NCI-H2227 treated with DMSO at 0.1 percent for 48 hours (cell line): ENCODE measurements around the gene GRAMD2B.
"Not testable (repeated sequence)": the region's sequence is repeated elsewhere in the genome, so short reads cannot be mapped to it uniquely, and the experiment has no call there.

Experiments
- DNase-seq: peaks from one replicate; lab custom pipeline; 2025; lab: John Stamatoyannopoulos, UW

GRAMD2B gene, protein sequence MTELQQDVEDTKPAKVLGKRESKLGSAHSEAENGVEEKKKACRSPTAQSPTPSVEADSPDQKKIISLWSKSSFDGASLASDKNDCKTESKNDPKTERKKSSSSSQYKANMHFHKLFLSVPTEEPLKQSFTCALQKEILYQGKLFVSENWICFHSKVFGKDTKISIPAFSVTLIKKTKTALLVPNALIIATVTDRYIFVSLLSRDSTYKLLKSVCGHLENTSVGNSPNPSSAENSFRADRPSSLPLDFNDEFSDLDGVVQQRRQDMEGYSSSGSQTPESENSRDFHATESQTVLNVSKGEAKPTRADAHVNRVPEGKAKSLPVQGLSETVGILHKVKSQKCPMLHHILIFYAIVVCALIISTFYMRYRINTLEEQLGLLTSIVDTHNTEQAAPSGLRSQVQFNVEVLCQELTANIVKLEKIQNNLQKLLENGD

DNA sequence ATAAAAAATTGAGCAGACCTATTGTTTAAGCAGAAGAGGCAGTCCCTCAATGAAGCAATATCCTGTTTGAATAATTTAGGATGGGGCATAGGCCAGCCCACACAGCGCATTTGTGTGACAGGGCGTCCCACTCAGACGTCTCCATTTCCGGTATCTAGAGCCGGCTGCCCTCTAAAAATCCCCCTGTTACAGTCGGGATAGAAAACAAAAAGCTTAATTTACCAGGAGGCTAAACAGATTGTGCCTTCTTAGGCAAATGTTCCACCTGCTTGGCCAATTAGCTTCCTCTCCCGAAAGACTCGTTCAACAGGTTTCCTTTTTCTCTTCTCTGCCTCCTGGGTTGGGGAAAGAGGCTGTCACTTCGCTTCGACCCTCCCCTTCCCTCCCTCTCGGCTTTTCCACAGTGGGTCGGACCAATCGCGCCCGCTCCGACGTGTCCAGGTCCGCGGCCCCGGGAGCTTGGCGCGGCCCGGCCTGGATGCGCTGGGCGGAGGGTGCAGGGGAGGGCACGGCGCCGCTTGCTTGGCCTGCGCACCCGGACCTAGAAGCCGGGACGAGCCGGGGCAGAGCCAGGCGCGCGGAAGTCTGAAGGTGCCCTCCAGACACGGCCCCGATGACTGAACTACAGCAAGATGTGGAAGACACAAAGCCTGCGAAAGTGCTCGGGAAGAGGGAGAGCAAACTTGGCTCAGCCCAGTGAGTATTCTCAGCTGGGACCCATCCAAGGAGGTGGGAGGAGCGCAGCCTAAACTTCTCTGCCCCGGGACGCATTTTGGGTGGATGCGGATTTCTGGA is at the start of gene GRAMD2B:
Gene GRAMD2B, plus strand, starts transcription at position 416 of the 795 bp plus-strand sequence. Its CDS starts 198 bp downstream, at position 614.
- no peak for DNase-seq

DNA sequence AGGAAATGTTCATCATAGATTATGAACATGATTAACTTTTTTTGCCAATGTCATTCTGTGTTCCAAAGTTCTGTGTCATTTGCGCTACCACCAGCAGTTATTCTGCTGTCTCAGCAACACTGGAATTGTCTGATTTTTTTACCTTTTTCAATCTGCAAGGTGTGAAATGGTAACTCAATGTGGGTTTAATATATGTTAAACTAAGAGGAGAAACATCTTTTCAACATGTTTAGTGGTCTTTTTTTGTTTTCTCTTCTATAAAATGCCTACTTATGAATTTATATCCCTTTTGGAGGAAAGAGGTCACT is 49.1 kb upstream of the GRAMD2B start:
- no peak for DNase-seq

DNA sequence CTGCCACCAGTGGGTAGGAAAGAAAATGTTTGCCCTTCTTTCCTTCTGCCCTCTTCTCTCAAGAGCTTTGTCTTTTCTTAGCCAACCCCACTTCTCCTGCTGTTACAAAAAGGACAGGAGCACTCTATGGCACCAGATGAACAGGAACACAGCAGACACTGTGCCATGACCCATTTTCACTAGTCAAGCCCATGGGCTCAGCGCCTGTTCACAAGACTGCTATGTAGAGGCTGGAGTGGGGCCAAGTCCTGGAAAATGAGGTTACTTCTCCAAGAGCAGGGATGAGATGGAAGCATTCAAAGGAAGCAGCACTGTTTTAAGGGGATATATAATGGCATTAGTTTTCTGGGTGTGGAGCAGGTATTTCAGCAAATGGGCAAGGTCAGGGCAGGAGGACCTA is 46.8 kb upstream of the GRAMD2B start:
- no peak for DNase-seq

DNA sequence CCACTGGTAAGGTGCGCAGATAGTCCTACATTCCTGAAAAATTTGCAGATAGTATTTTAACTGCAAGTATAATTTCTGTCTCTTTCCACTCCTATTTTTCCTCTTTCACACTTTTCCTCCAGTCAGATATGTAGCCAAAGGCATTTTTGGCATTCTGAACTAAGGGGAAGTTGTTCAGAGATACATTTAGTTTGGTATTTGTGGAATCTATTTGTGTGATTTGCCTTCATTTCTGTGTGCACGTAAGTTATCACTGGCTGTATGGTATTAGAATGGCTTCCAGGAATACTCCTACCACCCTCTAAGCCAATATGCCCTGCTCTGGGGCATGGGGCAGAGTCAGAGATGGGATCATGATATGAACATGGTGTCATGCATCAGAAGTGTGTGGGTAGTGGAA is 45.8 kb upstream of the GRAMD2B start:
- DNase-seq = no peak

DNA sequence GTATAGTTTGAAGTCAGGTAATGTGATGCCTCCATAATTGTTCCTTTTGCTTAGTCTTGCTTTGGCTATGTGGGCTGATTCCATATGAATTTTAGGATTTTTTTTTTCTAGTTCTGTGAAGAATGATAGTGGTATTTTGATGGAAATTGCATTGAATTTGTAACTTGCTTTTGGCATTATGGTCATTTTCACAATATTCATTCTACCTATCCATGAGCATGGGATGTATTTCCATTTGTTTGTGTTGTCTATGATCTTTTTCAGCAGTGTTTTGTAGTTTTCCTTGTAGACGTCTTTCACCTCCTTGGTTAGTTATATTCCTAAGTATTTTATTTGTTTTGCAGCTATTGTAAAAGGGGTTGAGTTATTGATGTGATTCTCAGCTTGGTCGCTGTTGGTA is 42.9 kb upstream of the GRAMD2B start:
- not testable (repeated sequence) for DNase-seq

DNA sequence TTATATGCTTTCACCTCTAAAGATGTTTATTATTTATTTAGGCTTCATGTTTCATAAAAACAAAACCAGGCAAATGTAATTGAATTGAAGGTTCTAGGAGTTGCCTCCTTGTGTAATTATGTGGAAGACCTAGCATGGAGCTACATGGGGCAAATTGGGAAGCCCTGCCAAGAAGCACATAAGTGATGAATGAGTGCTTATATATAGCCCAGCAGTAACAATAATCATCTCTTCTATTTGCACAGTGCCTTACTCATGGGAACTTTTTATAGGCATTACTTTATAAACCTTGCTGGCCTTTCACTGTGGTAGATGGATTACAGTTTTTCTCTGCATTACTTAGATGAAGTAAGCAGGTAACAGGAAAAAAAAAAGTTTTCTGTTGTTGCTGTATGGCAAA is 40.0 kb upstream of the GRAMD2B start:
- DNase-seq = no peak

DNA sequence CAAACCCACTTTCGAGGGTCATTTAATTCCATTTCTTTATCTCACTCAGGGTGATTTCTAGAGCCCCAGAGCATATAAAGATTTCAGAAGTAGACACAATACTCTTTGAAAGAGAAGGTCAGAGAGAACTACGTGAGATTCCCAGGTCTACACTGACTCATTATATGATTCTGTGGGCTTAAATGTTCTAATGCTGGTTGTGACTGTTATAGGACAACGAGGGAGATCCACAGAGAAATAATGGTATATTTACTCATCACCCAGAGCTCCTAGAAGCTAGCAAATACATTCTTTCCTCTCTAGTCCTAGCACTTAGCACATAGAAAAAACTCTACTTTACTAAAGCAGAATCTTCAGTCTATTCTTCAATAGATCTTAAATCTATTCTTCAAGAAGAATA is 39.4 kb upstream of the GRAMD2B start:
- no peak for DNase-seq

DNA sequence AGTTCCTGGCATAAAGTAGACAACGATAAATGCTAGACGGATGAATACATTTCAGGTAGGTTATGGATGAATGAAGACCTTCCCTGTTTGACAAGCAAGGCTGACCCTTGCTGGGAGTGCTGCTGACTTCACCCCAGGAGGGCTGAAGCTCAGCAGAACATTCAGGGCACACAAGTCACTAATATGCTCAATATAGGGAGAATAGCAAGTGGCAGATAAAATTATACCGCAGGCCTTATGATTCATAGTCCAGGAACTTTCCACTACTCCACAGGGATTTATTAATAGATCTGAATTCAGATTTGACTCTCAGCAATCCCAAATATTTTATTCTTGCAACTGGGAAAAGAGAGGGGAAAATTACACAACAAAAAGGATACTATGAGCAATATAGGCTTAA is 38.2 kb upstream of the GRAMD2B start:
- no peak for DNase-seq

DNA sequence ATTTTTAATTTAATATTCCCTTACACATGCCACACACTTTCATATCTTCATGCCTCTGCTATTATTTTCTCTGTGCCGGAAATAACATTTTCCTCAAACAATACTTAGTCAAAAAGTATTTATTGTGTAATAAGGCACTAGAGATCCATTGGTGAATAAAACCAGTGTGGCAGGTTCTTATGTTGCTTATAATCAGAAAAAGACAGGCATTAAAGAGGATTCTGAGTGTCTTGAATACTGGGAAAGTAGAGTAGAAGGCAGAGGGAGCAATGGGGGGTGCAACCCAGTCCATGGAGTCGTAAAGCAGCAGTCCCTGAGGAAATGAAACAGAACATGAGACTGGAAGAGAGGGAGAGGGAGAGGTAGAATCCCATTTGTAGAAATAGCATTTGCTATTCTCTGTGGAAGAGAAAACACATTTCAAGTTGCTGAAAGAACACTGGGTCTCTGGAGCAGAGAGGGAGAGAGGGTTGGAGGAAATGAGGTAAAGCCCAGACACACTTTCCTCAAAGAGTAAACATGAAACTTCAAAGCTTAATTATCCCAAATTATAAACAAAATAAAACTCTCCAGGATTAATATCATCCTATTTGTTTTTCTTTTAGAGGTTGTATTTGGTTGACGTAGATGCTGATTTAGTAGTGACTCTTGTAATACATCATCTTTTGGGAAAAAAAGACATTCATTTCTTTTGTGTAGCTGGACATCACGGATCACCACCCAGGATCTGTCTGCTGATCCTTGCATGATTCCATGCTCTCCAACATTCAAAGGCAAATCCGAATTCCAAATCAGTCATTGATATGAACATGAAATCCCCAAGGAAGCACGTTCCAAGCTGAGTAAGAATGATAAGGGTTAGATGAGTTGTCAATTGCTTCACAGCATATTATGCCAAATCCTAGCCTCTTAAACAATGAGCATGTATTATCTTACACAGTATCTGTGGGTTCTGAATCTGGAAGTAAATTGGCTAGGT is 37.4 kb upstream of the GRAMD2B start:
- no peak for DNase-seq

DNA sequence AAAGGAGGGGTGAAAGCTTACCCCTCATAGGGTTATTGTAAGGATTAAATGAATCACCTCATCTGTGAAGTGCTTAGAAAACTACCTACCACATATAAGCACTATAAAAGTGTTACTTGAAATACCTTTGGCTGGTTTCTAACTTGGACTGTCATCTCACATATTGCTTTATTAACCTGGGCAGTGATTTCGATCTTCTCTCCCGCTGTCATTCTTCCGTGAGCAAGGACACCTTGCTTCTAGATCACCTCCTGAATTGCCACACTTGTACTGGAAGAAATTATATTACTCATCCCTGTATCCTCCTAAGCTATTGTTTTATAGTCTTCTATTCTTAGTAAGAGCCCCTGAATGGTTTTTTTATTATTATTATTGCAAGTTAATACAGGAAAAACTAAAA is 34.0 kb upstream of the GRAMD2B start:
- DNase-seq = no peak

DNA sequence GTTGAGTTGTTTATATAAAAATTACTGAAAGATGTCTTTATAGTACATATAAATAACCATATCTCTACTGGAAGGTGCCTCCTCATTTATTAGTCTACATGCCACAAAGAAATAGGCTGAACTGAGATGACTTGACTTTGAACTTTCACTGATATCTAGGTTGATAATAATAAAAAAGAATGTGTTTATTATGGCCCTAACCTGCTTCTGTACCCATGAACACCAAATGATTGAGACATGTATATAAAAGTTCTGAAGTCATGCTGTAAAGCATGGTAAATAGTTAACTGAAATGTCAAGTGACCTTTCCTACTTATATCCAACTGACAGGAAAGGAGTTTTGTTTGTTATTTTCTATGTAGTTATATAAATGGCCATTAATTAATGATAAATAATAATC is 33.2 kb upstream of the GRAMD2B start:
- no peak for DNase-seq

DNA sequence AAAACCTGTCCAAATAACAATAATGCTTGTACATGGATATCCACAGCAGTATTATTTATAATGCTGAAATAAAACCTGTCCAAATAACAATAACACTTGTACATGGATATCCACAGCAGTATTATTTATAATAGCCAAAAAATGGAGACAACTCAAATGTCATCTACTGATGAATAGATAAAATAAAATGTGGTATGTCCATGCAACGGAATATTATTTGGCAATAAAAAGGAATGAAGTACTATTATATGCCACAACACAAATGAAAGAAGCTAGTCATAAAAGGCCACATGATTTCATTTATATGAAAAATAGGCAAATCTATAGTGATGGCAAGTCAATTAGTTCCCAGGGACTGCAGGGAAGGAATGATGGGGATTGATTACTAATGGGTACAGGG is 31.8 kb upstream of the GRAMD2B start:
- no peak for DNase-seq

DNA sequence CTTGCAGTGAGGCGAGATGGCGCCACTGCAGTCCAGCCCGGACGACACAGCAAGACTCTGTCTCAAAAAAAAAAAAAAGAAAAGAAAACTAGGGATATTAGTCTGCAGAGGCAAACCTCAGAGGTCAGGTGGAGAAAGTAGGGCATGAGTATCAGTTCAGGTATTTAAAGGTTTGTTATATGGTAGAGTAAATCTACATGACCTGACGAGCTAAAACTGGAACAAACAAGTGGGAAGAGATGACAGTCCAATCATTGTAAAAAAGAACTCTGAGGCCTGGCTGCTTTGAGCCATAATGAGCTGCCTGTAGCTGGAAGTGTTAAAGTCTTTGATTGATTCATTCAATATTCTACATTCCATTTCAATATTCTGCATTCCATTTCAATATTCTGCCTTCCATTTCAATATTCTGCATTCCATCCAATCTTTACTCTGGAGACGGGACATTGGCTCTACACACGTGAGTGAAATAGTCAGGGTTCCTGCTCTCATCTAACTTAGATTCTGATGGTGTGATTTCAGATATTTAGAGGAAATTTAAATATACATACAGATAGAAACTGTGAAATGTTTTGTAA is 28.9 kb upstream of the GRAMD2B start:
- no peak for DNase-seq

DNA sequence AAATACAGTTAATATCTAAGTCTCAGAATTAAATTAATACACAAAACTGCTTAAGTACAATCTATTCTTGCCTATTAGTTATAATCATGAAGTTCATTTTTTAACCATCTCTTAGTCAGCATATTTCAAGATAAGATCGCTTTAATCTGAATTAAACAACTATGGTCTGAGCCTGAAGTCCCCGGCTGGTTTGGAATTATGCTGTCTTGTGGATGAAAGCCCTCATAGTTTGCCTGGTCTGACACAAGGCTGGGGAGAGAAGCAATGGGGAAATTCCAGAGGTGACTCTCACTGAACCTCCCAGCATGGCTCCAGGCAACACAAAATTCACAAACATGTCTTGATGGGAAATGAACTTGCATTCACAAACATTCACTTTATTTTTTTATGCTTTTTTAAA is 28.0 kb upstream of the GRAMD2B start:
- no peak for DNase-seq

DNA sequence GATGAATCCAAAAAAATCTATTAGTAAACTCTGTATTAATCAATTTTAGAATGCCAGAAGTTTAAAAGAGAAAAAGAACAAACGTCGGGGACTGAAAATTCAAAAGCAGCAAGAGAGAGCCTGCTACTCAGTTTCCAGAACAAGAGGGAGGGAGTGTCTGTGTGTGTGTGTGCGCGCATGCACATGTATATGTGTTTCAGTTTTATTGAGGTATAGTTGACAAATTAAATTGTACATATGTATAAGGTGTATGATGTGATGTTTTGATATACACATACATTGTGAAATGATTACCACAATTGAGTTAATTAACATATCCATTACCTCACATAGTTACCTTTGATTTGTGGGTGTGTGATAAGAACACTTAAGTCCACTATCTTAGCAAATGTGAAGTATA is 27.6 kb upstream of the GRAMD2B start:
- DNase-seq = no peak

DNA sequence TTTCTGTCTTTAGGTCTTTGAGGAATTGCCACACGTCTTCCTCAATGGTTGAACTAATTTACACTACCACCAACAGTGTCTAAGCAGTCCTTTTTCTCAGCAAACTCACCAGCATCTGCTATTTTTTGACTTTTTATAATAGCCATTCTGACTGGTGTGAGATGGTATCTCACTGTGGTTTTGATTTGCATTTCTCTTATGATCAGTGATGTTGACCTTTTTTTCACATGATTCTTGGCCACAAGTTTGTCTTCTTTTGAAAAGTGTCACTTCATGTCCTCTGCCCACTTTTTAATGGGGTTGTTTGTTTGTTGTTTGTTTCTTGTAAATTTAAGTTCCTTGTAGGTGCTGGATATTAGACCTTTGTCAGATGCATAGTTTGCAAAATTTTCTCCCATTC is 26.5 kb upstream of the GRAMD2B start:
- DNase-seq = not testable (repeated sequence)

DNA sequence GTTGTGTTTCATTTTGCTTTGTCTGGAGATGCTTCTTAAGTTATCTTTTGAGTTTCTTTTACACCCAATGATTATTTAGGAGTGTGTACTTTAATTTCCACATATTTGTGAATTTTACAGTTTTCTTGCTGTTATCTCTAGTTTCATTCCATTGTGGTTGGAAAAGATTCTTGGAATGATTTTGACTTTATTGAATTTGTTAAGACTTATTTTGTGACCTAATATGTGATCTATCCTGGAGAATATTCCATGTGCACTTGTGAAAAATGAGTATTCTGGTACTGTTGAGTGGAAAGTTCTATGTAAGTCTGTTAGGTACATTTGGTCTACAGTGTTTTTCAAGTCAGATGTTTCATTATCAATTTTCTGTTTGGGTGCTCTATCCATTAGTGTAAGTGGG is 24.4 kb upstream of the GRAMD2B start:
- no peak for DNase-seq

DNA sequence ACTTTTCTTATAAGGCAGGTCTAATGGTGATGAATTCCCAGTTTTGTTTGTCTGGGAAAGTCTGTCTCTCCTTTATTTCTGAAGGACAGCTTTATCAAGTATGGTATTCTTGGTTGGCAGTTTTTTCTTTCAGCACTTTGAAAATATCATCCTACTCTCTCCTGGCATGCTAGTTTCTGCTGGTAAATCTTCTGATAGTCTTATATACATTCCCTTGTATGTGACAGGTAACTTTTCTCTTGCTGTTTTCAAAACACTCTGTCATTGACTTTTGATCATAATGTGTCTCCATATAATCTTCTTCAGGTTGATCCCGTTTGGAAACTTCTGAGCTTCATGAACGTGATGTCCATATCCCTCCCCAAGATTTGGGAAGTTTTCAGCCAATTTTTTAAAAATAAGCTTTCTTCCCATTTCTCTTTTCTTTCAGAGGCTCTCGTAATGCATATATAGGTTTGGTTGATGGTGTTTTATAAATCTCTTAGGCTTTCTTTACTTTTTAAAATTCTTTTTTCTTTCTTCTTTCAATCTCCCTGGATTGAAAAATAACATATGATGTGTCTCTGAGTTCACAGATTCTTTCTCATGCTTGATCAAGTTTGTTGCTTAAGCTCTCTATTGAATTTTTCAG is 22.5 kb upstream of the GRAMD2B start:
- no peak for DNase-seq

DNA sequence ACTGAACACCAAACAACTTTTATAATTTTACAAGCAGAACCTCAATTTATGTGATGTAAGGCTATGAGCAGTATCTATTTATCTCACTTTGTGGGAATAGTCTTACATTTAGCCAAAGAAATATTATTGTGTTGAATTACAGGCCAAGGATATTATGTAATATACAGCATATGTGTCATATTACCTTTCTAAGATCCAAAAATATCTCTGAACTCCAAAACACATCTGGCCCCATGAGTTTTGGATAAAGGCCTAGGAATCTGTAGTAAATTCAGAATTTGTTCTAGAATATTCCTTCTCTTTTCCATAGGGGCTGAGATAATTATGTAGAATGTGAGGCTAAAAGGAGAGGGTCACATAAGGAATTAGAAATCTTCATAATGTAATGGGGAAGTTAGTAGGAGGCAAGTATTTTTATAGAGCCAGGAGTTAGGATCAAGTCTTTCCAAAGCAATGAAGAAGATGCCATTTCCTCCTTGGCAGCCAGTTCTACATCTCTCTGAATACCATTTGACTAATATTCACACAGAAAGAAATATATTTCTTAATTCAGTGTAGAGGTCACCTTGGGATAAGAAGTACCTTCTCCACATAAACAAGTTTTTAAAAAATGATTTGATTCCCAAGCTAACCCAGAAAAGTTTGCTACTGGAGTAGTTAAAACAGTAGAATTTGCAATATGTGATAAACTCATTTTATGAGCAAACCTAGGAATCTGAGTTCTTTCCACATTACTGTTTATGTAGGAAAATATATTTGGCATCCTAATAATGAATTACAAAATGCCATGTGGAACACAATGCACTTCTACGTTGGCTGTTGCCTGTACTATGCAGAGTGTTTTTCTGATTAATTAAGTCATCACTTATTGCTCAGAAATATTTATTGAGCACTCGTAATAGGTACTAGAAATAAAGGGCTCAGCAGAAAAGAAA is 20.3 kb upstream of the GRAMD2B start:
- DNase-seq = no peak

DNA sequence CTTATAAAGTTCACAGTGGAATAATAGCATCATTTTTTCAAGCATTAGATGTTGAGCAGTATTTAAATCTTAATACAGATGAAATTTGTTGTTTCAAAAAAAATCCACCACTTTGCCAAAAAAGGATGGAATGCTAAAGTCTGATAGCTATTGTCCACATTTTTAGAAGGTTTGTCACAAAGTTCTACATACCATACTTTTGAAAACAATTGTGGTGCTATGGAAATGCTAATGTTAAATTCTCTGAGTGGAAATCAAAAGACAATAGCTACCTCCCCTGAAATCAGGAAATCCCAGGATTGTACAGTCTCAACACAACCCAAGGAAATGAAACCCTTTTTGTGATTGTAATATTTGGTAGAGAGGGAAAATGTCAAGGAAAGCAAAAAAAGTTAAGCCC is 19.3 kb upstream of the GRAMD2B start:
- DNase-seq = no peak
